Stimulated activated CD8-positive, alpha-beta memory T cell treated with anti-CD3 and anti-CD28 coated beads, Interleukin-4, amount 100 ng/mL, for 48 hours (primary cell): ENCODE measurements around the gene SPRED3.

Experiments
- DNase-seq: peaks from one replicate; pipeline ENCODE4 v3.0.0-alpha.2; 2020

SPRED3 gene

GRCh38 chr19:38422438-38422837 is 33.9 kb downstream of the SPRED3 start:
- no peak for DNase-seq

DNA sequence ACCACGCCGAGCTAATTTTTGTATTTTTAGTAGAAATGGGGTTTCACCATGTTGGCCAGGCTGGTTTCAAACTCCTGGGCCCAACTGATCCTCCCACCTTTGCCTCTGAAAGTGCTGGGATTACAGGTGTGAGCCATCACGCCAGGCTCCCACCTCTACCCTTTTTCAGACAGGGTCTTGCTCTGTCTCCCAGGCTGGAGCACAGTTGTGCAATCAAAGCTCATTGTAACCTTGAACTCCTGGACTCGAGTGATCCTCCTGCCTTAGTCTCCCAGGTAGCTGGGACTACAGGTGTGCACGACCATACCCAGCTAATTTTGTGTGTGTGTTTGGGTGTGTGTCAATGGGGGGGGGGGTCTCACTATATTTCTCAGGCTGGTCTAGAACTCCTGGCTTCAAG is 35.8 kb downstream of the SPRED3 start:
- DNase-seq, result no peak

DNA sequence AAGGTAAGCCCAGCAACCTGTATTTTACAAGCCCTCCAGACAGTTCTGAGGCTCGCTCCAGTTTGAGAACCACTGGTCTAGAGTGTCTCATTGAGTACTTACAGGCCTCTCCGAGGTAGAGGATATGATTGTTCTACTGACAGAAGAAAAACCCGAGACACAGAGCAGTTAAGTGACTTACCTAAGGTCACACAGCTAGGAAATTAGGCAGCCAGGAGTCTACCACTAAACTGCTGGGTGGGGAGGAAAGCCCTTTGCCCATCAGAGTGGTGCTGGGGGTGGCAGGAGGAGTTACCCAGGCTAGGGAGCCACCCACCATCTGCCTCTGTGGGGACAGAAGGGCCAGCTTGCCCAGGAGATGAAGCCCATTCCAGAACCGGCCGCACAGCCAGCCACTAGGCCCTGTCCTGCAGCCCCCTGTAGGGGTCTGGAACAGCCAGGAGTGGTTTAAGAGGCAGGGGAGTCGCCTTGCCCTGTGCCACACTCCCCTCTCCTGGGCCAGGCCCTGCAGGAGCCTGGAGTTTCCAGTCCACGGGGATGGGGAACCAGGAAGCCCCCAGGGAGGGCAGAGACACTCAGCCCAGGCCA is 36.8 kb downstream of the SPRED3 start:
- DNase-seq, result no peak

GRCh38 chr19:38425810-38426466 is 37.4 kb downstream of the SPRED3 start, which contains the start of gene RASGRP4:
Gene RASGRP4, minus strand, starts transcription at chr19:38426219. Its CDS starts 128 bp downstream, at chr19:38426091.
- DNase-seq, result peak; percentile 70

- peak; percentile 69 for DNase-seq
Measured at GRCh38 chr19:38427035-38427677, 38.7 kb downstream of the SPRED3 start.

GRCh38 chr19:38429055-38429810 is 40.7 kb downstream of the SPRED3 start:
- peak; percentile 43 for DNase-seq

GRCh38 chr19:38429811-38430156 is 41.3 kb downstream of the SPRED3 start:
- no peak for DNase-seq

- no peak for DNase-seq
Measured at GRCh38 chr19:38430931-38431330, 42.4 kb downstream of the SPRED3 start.

GRCh38 chr19:38433268-38433733 is 44.8 kb downstream of the SPRED3 start, which contains the start of gene RYR1:
Gene RYR1, plus strand, starts transcription at chr19:38433691. Its CDS starts 139 bp downstream, at chr19:38433830.
- peak; percentile 79 for DNase-seq

GRCh38 chr19:38434549-38435051 is 46.1 kb downstream of the SPRED3 start:
- no peak for DNase-seq

- DNase-seq, result no peak
Measured at GRCh38 chr19:38437295-38437694, 48.8 kb downstream of the SPRED3 start.

DNA sequence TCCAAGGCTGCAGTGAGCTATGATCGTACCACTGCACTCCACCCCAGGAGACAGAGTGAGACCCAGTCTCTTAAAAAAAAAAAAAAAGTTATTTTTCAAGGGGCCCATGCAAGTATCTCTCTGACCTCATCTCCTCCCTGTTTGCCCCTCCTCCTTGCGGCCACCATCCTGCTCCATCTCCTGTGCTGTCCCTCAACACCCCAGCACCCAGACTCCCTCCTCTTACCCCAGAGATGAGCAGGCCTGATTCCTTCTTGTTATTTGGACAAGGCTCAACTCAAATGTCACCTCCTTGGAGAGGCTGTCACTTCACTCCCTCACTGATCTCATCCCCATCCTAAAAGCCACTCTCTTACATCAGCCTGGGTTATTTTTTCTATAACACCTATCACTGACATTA is 49.4 kb downstream of the SPRED3 start:
- no peak for DNase-seq

DNA sequence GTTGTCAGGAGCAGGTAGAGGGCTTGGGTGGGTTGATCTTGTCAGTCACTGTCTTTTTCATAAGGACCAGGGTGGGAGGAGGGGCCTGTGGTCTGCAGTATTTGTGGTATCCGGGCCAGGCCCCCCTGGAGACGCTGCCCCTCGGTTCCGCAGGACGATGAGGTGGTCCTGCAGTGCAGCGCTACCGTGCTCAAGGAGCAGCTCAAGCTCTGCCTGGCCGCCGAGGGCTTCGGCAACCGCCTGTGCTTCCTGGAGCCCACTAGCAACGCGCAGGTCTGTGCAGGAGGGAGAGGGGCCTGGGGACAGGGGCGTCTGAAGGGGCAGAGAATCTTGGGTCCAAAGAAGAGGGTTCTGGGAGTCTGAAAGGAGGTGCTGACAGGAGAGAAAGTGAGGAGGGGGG is 52.1 kb downstream of the SPRED3 start:
- no peak for DNase-seq

DNA sequence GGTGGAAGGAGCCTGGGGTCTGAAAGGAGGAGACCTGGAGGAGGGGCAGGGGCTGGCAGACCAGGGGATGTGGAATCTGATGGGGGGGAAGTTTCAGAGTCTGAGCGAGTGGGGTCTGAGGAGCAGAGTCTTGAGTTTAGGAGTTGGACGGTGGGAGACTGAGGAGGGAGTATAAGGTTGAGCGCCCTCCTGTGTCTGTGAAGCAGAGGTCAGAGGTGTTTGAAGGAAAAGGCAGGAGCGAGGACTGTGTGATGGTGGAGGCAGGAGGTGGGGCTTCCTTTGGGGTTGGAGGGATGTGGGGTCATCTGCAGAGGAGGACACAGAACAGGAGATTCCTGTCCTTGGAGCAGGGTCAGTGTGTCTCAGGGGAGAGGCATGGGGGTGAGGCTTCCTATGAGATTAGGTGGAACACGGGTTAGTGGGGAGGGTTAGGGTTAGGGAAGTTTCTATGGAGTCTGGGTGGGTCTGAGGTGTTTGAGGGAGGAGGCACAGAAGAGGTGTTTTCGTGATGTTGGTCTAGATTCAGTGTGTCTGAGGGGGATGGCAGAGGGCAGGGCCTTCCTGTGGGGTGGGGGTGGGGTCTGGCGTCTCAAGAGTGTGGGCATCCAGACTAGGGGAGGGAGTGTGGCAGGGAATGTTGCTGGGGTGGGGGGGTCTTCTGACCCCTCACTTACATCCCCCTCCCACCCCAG is 53.3 kb downstream of the SPRED3 start:
- peak; percentile 28 for DNase-seq

- no peak for DNase-seq
Measured at GRCh38 chr19:38442736-38443135, 54.2 kb downstream of the SPRED3 start.

GRCh38 chr19:38443458-38443999 is 55.0 kb downstream of the SPRED3 start:
- DNase-seq, result no peak

GRCh38 chr19:38444026-38444425 is 55.5 kb downstream of the SPRED3 start:
- no peak for DNase-seq

- no peak for DNase-seq
Measured at GRCh38 chr19:38445362-38445761, 56.9 kb downstream of the SPRED3 start.

DNA sequence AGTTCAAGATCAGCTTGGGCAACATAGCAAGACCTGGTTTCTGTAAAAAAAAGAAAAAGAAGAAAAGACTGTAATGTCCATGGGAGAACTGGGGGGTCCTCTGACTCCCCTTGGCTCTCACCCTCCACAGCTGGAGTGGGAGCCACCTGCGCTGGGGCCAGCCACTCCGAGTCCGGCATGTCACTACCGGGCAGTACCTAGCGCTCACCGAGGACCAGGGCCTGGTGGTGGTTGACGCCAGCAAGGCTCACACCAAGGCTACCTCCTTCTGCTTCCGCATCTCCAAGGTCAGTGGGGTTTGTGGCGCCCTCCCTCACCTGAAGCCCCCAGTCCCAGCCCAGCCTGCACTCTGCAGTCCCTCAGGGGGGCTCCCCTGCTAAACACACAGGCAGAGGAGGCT is 59.7 kb downstream of the SPRED3 start:
- no peak for DNase-seq
